H1 (cell line): ENCODE measurements around the gene UVRAG. TPM values are rescaled to one million over a fixed set of nuclear protein-coding genes. Genes with fewer than 3 reads are reported as not detected.

Experiments
- CTCF ChIA-PET: fragments of 300-600 bp; sonication (Branson Sonifier 250); formaldehyde crosslinking; loops from one replicate; lab custom pipeline; 2021; ENCODE audit not compliant: partially characterized antibody; lab: Charles Lee
- POLR2A ChIA-PET: fragments of 300-600 bp; sonication (Branson Sonifier 250); formaldehyde crosslinking; loops from one replicate; lab custom pipeline; 2021; ENCODE audit warnings: inconsistent platforms; ENCODE audit not compliant: partially characterized antibody; lab: Charles Lee
- DNase-seq, 2 experiments: peaks; one replicate each; pipeline versions ENCODE4 v3.0.0 to v3.0.0-alpha.2; 2010 to 2022; ENCODE audit warnings: low spot score in 2 of 2, low read depth in 1 of 2, mixed read lengths in 1 of 2
- FAIRE-seq: peaks from 2 replicates; lab custom pipeline; 2011; peaks lifted over from hg19 to GRCh38; lab: Jason Lieb, UNC
- H2AFZ ChIP-seq: 2 replicates; pipeline ENCODE4 v1.8.1; 2012; ENCODE audit warnings: low read length, inconsistent platforms
- H2AK5ac ChIP-seq: 2 replicates; pipeline ENCODE4 v1.6.1; 2013; ENCODE audit warnings: low read depth, low read length
- H2BK120ac ChIP-seq: replicated peaks from 2 replicates; pipeline ENCODE3; 2013; ENCODE audit warnings: low read depth, low read length, inconsistent platforms
- H2BK12ac ChIP-seq: 2 replicates; pipeline ENCODE4 v1.6.1; 2013; ENCODE audit warnings: low read depth, low read length
- H2BK15ac ChIP-seq: 2 replicates; pipeline ENCODE4 v1.6.1; 2013; ENCODE audit warnings: low read length
- H2BK20ac ChIP-seq: 2 replicates; pipeline ENCODE4 v1.6.1; 2013; ENCODE audit warnings: low read length
- H2BK5ac ChIP-seq: 2 replicates; pipeline ENCODE4 v1.6.1; 2013; ENCODE audit warnings: low read depth, low read length
- H3K14ac ChIP-seq: 2 replicates; pipeline ENCODE4 v1.6.1; 2013; ENCODE audit warnings: inconsistent platforms; ENCODE audit not compliant: insufficient read length
- H3K18ac ChIP-seq: 2 replicates; pipeline ENCODE4 v1.6.1; 2013; ENCODE audit warnings: low read length; ENCODE audit errors: extremely low read depth
- H3K23ac ChIP-seq: 2 replicates; pipeline ENCODE4 v1.6.1; 2013; ENCODE audit warnings: inconsistent platforms; ENCODE audit not compliant: insufficient read length
- H3K23me2 ChIP-seq: 2 replicates; pipeline ENCODE4 v1.6.1; 2013; ENCODE audit warnings: low read depth, low read length
- H3K27ac ChIP-seq: 2 replicates; pipeline ENCODE4 v1.6.1; 2011; ENCODE audit warnings: low read depth, low read length, inconsistent platforms
- H3K27me3 ChIP-seq, 4 experiments: replicated peaks in 1 of 4; 1 replicate in 1 of 4; 2 replicates in 3 of 4; pipeline versions ENCODE4 v1.6.1 to v1.8.1; 2011 to 2013; ENCODE audit warnings: low read length in 3 of 4, mild to moderate bottlenecking in 3 of 4, inconsistent platforms in 2 of 4, mixed read lengths in 2 of 4, moderate library complexity in 1 of 4; ENCODE audit not compliant: control insufficient read depth in 3 of 4, insufficient read depth in 3 of 4; ENCODE audit errors: extremely low read depth in 1 of 4
- H3K36me3 ChIP-seq, 4 experiments: 2 replicates each; pipeline versions ENCODE4 v1.6.1 to v1.8.1; 2011 to 2013; ENCODE audit warnings: mild to moderate bottlenecking in 4 of 4, low read length in 3 of 4, moderate library complexity in 2 of 4, control low read depth in 1 of 4, inconsistent platforms in 1 of 4; ENCODE audit not compliant: insufficient read depth in 4 of 4, control insufficient read depth in 2 of 4
- H3K4ac ChIP-seq: replicated peaks from 2 replicates; pipeline ENCODE3; 2013; ENCODE audit warnings: low read length, low read depth, mixed read lengths, inconsistent platforms; ENCODE audit not compliant: insufficient read length
- H3K4me1 ChIP-seq, 4 experiments: replicated peaks in 1 of 4; 1 replicate in 1 of 4; 2 replicates in 3 of 4; pipeline versions ENCODE4 v1.6.1 to v1.8.1; 2011 to 2013; ENCODE audit warnings: low read length in 3 of 4, inconsistent platforms in 2 of 4, mixed read lengths in 1 of 4; ENCODE audit not compliant: insufficient read depth in 4 of 4, control insufficient read depth in 3 of 4
- H3K4me2 ChIP-seq, 2 experiments: 2 replicates each; pipeline versions ENCODE4 v1.6.1 to v1.8.1; 2011 to 2013; ENCODE audit warnings: low read depth in 2 of 2, low read length in 2 of 2, control low read depth in 1 of 2, inconsistent platforms in 1 of 2, mild to moderate bottlenecking in 1 of 2; ENCODE audit not compliant: insufficient read depth in 1 of 2
- H3K4me3 ChIP-seq, 4 experiments: fragments of 200-600, 300-600 bp in 1 of 4; sonication (generic), shearing (Covaris generic), sonication (Bioruptor Twin) in 1 of 4; 2 replicates each; pipeline versions ENCODE4 v1.5.1 to v1.8.1; 2011 to 2016; ENCODE audit warnings: low read length in 4 of 4, low read depth in 3 of 4, control low read depth in 2 of 4, inconsistent platforms in 2 of 4, mild to moderate bottlenecking in 2 of 4, mixed read lengths in 1 of 4, moderate library complexity in 1 of 4; ENCODE audit not compliant: insufficient read depth in 2 of 4; ENCODE audit errors: extremely low read depth in 1 of 4
- H3K56ac ChIP-seq: replicated peaks from 2 replicates; pipeline ENCODE3; 2013; ENCODE audit warnings: low read depth, mild to moderate bottlenecking, mixed read lengths, low read length, inconsistent platforms; ENCODE audit not compliant: insufficient read length
- H3K79me1 ChIP-seq: 2 replicates; pipeline ENCODE4 v1.6.1; 2013; ENCODE audit warnings: low read depth, low read length, control low read depth
- H3K79me2 ChIP-seq, 2 experiments: 2 replicates each; pipeline versions ENCODE4 v1.6.1 to v1.8.1; 2012 to 2013; ENCODE audit warnings: low read length in 2 of 2, mild to moderate bottlenecking in 2 of 2, inconsistent platforms in 1 of 2; ENCODE audit not compliant: insufficient read depth in 2 of 2, control insufficient read depth in 1 of 2
- H3K9ac ChIP-seq, 4 experiments: replicated peaks in 1 of 4; 1 replicate in 1 of 4; 2 replicates in 3 of 4; pipeline versions ENCODE4 v1.6.1 to v1.8.1; 2011 to 2013; ENCODE audit warnings: low read depth in 3 of 4, low read length in 3 of 4, control low read depth in 2 of 4, mild to moderate bottlenecking in 2 of 4, moderate library complexity in 2 of 4, inconsistent platforms in 1 of 4; ENCODE audit errors: extremely low read depth in 1 of 4
- H3K9me3 ChIP-seq, 2 experiments: 2 replicates each; pipeline versions ENCODE4 v1.6.1 to v1.8.1; 2012 to 2013; ENCODE audit warnings: mild to moderate bottlenecking in 2 of 2, moderate library complexity in 2 of 2, control low read depth in 1 of 2, inconsistent platforms in 1 of 2, low read depth in 1 of 2, low read length in 1 of 2, mixed read lengths in 1 of 2; ENCODE audit not compliant: insufficient read depth in 2 of 2
- H4K20me1 ChIP-seq, 2 experiments: replicated peaks in 1 of 2; 2 replicates each; pipeline versions ENCODE3 to v1.8.1; 2011 to 2013; ENCODE audit warnings: inconsistent platforms in 2 of 2, low read length in 2 of 2, mild to moderate bottlenecking in 1 of 2; ENCODE audit not compliant: insufficient read depth in 2 of 2, control insufficient read depth in 1 of 2
- H4K5ac ChIP-seq: 2 replicates; pipeline ENCODE4 v1.6.1; 2013; ENCODE audit warnings: low read length, low read depth, mixed read lengths, inconsistent platforms; ENCODE audit not compliant: insufficient read length
- H4K8ac ChIP-seq: 2 replicates; pipeline ENCODE4 v1.8.0; 2013; ENCODE audit warnings: mild to moderate bottlenecking, moderate library complexity, low read length, inconsistent platforms; ENCODE audit not compliant: insufficient read depth; ENCODE audit errors: extremely low read depth
- H4K91ac ChIP-seq: replicated peaks from 2 replicates; pipeline ENCODE3; 2013; ENCODE audit warnings: low read length, mixed read lengths, inconsistent platforms; ENCODE audit not compliant: insufficient read length
- CTBP2 ChIP-seq: IDR thresholded peaks from 2 replicates; pipeline ENCODE4 v1.7.0; 2011; ENCODE audit warnings: borderline replicate concordance, mild to moderate bottlenecking, moderate library complexity, mixed read lengths, low read length; ENCODE audit not compliant: insufficient read depth, insufficient read length
- JUN ChIP-seq: IDR thresholded peaks from 2 replicates; pipeline ENCODE4 v1.6.1; 2011; ENCODE audit warnings: low read depth, mild to moderate bottlenecking, improper control_type of control experiment, low read length
- KDM1A ChIP-seq: fragments of 200-600, 300-600 bp; sonication (generic); IDR thresholded peaks from 2 replicates; pipeline ENCODE4 v1.7.1; 2016; ENCODE audit warnings: mild to moderate bottlenecking, low read length, borderline replicate concordance
- SP1 ChIP-seq: IDR thresholded peaks from 2 replicates; pipeline ENCODE4 v1.6.1; 2011; ENCODE audit warnings: low read depth, low read length
- WGBS, 2 experiments: shearing (Covaris generic) in 1 of 2; methylation state at CpG; one replicate each; pipeline versions ENCODE4 v1.1.6 to v1.1.7; 2013 to 2015; ENCODE audit warnings: low lambda C conversion rate in 2 of 2, mixed read lengths in 2 of 2, inconsistent platforms in 1 of 2, low coverage in 1 of 2, missing lambda C conversion rate in 1 of 2; ENCODE audit not compliant: insufficient replicate concordance in 2 of 2, insufficient coverage in 1 of 2, insufficient read length in 1 of 2; ENCODE audit errors: extremely low coverage in 1 of 2, missing lambda C conversion rate in 1 of 2; 5-methylcytosine and 5-hydroxymethylcytosine counted together
- polyA plus RNA-seq, 7 experiments: library from polyadenylated mRNA; depleted of rRNA in 3 of 7; stranded (reverse) in 5 of 7; unstranded in 2 of 7; fragments of >200 nt in 5 of 7; fragments of 200-250 nt in 2 of 7; gene quantifications; 1 replicate in 5 of 7; 2 replicates in 1 of 7; 4 replicates in 1 of 7; pipeline versions ENCODE4 v1.2.1 to v1.2.3, GENCODE V29; 2011 to 2013; ENCODE audit warnings: missing spikeins in 2 of 7, mixed read lengths in 2 of 7
- total RNA-seq: library from RNA; stranded (reverse); fragmentation: NEBNext Ultra II Directional; extraction: Animal tissue kit (Norgen Biotek cat#: 25700); gene quantifications from 2 replicates; pipeline ENCODE4 v1.2.1, GENCODE V29; 2021
- TF ChIP-seq, protein P1 (sequence below): IDR thresholded peaks from 2 replicates; pipeline ENCODE4 v1.6.1; 2011; ENCODE audit warnings: low read length, improper control_type of control experiment
- TF ChIP-seq, protein P2 (sequence below): IDR thresholded peaks from 2 replicates; pipeline ENCODE4 v1.6.1; 2012; ENCODE audit warnings: inconsistent platforms

Gene UVRAG
- total and polyA plus RNA-seq, 2 of the 8 experiments (the other 6 are each of a cell fraction or from before 2014, with no cell fraction given): 5.5 to 14.7 TPM

DNA sequence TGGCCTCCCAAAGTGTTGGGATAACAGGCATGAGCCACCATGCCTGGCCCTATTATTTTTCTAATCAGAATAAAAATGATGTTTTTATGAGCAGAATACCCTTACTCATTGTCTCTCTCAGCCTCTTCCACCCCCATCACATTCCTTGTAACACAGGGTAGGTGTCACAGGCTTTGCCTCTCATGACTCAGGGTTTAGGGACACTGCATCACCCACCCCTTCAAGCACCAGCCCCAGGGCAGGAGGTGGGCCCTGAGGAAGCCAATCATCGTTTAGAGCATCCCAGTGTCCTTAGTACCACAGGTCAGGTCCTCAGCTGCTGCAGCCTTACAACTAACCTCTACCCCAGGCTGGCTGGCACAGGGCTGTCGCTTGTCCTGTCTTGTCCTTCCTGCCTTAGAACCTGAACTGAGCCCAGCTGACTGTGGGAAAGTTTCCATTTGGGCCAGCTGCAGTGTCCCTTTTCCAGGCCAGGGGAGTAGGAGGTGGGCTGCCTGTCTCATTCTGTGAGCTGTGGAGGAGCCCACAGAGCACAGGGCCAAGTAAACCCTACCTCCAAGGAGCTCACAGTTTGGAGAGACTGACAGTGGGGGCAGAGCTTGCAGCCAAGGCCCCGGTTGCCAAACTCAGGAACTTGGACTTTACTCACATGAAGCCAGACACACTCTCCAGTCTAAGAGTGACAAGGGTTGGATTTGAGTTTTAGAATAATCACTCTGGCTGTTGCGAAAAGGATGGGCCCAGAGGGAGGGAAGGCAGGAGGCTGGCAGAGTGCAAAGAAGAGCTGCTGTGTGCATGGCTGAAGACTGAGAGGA, 19.5 kb upstream of the UVRAG start:
- CTCF ChIA-PET: interaction anchor here (1.9 to 2.3 kb wide), 3 partner anchors 7 to 73 kb away, joined by 5 to 17 read pairs (median 5); no protein-coding TSS in a partner anchor
- DNase-seq: no peak
- H3K4me1 ChIP-seq: 0 out of 7 replicates have a peak, but pooled peaks cover 0 to 4% (median 0%) of the 10 kb centered on the region in 4 experiments

More for the DNA sequence above, 19.5 kb upstream of the UVRAG start:
- Histone ChIP-seq H3K4ac (no peak overlapping the region), H3K14ac (no peak overlapping the region), H2BK12ac (no peak overlapping the region), H3K9me3 (no peaks in the 10 kb centered on the region), H3K27me3 (no peaks in the 10 kb centered on the region), H2BK15ac (no peak overlapping the region), H3K79me2 (no peaks in the 10 kb centered on the region), H3K9ac (no peak overlapping the region), H3K36me3 (no peaks in the 10 kb centered on the region), H2BK20ac (0 out of 2 replicates have a peak overlapping the region, but pooled peaks have one; percentile 37), H4K8ac (peak overlapping the region; percentile 31; the same call in 1 of the 2 replicates), H3K18ac (no peak overlapping the region), H4K20me1 (no peaks in the 10 kb centered on the region), H3K4me2 (no peak overlapping the region), H3K27ac (no peak overlapping the region), H3K23me2 (0 out of 2 replicates have a peak, but pooled peaks cover 1% of the 10 kb centered on the region), H2BK5ac (no peak overlapping the region; the same call in 1 of the 2 replicates), H4K5ac (no peak overlapping the region), H3K56ac (no peak overlapping the region), H2AK5ac (no peak overlapping the region)
- FAIRE-seq: no peak
- WGBS, 2 experiments: 74% methylated on average over 4 of the region's 4 CpGs; no CpG with 5 or more reads in 1 of the 2 experiments
- POLR2A ChIA-PET: no interaction called here
- TF ChIP-seq CTBP2 (no peak), JUN (no peak), KDM1A (no peak), SP1 (no peak)
- TF ChIP-seq, protein P1, sequence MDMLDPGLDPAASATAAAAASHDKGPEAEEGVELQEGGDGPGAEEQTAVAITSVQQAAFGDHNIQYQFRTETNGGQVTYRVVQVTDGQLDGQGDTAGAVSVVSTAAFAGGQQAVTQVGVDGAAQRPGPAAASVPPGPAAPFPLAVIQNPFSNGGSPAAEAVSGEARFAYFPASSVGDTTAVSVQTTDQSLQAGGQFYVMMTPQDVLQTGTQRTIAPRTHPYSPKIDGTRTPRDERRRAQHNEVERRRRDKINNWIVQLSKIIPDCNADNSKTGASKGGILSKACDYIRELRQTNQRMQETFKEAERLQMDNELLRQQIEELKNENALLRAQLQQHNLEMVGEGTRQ: no peak
- TF ChIP-seq, protein P2, sequence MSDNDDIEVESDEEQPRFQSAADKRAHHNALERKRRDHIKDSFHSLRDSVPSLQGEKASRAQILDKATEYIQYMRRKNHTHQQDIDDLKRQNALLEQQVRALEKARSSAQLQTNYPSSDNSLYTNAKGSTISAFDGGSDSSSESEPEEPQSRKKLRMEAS: no peak
- TF ChIP-seq, all 59 proteins: peak for 0
- Histone ChIP-seq H3K23ac (no peak overlapping the region), H3K79me1 (no peaks in the 10 kb centered on the region), H2BK120ac (no peak overlapping the region), H4K91ac (no peak overlapping the region), H3K4me3 (no peak overlapping the region), H2AFZ (no peak overlapping the region)
